ENCODE results near the gene GLTP.

The GLTP gene

GRCh38 chr12:109916045-109916444, 35.7 kb upstream of the GLTP start:
- H3K4me3 ChIP-seq (replicated peaks in 1 of 2; ENCODE audit: low read depth in 2 of 2, low read length in 2 of 2), result no peak overlapping the region
- TF ChIP-seq CTCF (IDR thresholded peaks at IDR 0.05; ENCODE audit: low read depth, low read length), result no peak
- no peak for DNase-seq (ENCODE audit: low read depth in 2 of 2)

- H3K4me3 ChIP-seq (replicated peaks in 1 of 2; ENCODE audit: low read depth in 2 of 2, low read length in 2 of 2), result no peak overlapping the region
- no peak for DNase-seq (ENCODE audit: low read depth in 2 of 2)
- no peak for TF ChIP-seq CTCF (IDR thresholded peaks at IDR 0.05; ENCODE audit: low read depth, low read length)
Measured at GRCh38 chr12:109915171-109916040, 35.1 kb upstream of the GLTP start.

- no peak for TF ChIP-seq CTCF (IDR thresholded peaks at IDR 0.05; ENCODE audit: low read depth, low read length)
- no peak overlapping the region for H3K4me3 ChIP-seq (replicated peaks in 1 of 2; ENCODE audit: low read depth in 2 of 2, low read length in 2 of 2)
- no peak for DNase-seq (ENCODE audit: low read depth in 2 of 2)
Measured at GRCh38 chr12:109914461-109914860, 34.1 kb upstream of the GLTP start.

- TF ChIP-seq CTCF (IDR thresholded peaks at IDR 0.05; ENCODE audit: low read depth, low read length), result no peak
- H3K4me3 ChIP-seq (replicated peaks in 1 of 2; ENCODE audit: low read depth in 2 of 2, low read length in 2 of 2), result no peak overlapping the region
- no peak for DNase-seq (ENCODE audit: low read depth in 2 of 2)
Measured at GRCh38 chr12:109912855-109913321, 32.5 kb upstream of the GLTP start.

GRCh38 chr12:109910969-109911348, 30.6 kb upstream of the GLTP start:
- peak; percentile 31 to 54 for DNase-seq (ENCODE audit: low read depth in 2 of 2)
- no peak overlapping the region for H3K4me3 ChIP-seq (replicated peaks in 1 of 2; ENCODE audit: low read depth in 2 of 2, low read length in 2 of 2)
- TF ChIP-seq CTCF (IDR thresholded peaks at IDR 0.05; ENCODE audit: low read depth, low read length), result peak; percentile 61

GRCh38 chr12:109910254-109910968, 30.1 kb upstream of the GLTP start:
- no peak for TF ChIP-seq CTCF (IDR thresholded peaks at IDR 0.05; ENCODE audit: low read depth, low read length)
- no peak overlapping the region for H3K4me3 ChIP-seq (replicated peaks in 1 of 2; ENCODE audit: low read depth in 2 of 2, low read length in 2 of 2)
- DNase-seq (ENCODE audit: low read depth in 2 of 2), result no peak
